Measurements from ENCODE around the gene HDAC4.

HDAC4 gene

DNA sequence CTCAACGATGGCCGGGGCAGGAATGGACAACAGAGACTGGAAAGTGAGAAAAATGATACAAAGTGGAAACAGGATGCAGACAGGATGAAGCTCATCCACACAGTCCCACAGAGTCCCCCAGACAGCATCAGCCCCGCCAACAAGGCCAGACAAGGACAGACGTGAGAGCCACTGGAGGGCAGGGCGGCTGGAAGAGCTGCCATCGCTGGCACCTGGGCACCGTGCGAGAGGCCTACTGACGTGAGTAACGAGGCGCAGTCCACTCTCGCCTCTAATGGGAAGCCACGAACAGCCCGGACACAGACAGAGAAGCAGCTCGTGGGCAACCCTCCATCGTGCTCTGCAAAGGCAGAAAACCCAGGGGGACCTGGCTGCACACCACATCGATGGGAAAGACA lies 17.1 kb downstream of the HDAC4 start:
- no peak for DNase-seq (ENCODE audit: low read depth in 2 of 2)

DNA sequence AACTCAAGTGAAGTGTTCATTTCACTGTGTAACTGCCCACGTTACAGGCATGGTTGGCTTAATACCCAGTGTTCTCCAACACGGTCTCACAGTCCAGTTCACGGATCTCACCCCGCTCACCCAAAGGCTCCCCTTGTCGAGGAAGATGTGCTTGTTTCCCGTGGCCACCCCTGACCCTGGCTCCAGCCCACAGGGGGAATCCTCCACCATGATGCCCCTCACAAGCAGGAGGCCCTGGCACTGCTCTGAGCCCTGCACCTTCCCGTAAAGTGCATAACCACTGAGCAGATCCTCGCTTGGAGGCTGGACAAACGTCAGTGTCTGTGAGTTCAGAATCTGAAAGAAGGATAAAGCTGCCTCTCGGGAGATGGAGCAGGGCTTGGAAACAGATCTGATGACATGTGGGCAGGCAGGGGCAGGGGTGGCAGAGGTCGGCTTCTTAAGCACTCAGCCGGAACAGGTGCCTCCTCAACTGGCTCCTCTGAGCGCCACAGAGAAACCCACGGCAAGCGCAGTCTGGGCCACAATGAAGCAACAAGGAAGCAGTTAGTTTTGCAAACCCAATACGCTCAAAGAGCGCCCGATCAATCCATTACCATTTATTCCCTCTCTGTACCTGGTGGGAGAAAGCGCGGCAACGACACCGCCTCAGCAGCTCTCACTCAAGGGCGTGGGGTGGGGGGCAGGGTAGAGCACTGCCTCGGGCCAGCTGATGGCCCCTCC lies 17.6 kb downstream of the HDAC4 start:
- no peak for DNase-seq (ENCODE audit: low read depth in 2 of 2)

DNA sequence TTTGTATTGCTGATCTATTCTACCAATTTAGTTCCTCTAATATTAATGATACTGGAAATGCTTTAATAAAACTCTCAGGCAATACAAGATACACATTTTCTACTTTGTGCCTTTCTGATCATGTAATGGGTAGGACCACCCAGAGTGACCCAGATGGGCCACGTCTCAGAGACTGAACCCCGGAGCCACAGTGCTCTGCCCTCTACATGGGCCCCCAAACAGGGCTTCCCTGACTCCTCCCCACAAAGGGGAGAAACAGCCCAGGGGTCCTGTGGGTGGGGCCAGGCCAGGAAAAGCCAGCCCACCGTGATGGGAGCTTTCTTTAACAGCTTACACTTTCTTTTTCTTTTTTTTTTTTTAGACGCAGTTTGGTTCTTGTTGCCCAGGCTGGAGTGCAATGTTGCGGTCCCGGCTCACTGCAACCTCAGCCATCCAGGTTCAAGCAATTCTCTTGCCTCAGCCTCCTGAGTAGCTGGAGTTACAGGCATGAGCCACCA lies 18.4 kb downstream of the HDAC4 start:
- no peak for DNase-seq (ENCODE audit: low read depth in 2 of 2)

DNA sequence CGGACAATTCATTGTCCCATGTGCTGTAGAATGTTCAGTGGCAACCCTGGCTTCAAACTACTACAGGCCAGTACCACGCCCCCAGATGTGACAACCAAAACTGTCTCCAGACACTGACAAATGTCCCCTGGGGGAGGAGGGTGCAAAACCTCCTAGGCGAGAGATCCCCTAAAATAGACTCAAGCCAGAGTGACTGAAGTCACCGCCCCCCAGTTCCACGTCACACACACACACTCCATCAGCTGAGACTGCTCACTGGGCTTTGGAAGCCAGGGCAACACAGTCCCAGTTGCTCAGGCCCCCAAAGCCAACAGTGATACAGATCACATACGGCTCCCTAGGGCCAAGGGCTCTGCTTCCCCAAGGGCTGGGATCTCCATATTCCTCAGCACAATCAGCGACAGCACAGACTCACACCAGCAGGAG lies 19.1 kb downstream of the HDAC4 start:
- no peak for DNase-seq (ENCODE audit: low read depth in 2 of 2)

DNA sequence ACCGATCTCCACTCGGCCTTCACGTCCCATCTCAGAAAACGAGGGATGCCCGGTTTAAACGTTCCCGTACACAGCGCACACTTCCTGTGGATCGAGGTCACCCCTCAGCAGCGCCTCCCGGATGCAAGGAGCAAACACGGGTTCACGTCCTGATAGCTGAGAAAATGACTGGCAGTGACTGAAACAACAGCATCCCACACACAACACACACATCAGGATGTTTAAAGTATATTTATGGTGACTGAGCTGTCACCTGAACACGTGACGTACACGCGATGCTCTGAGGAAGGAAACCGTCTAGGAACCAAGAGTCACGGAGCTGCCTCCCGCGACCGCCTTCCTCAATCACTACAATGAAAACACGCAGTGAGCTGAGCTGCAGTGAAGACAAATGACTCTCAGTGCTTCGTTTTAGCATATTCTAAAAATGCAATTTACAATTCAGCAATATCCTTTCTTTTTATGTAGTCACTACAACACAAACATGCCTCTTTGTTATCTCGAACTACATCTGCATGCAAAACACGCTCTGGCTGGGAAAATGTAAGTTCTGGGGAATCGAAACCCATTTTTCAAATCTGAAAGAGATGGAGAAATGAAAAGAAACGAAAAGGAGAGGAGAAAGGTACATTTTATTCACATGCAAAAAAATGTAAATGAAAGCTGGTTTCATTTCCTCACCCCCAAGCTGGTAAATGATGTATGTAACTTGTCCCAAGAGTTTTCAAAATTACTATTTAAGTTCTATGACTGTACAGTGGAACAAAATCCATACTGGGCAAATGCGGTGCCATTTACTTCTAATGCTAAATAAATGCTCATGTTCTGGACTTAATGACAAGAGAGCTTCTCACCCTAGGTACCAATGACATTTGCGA lies 19.8 kb downstream of the HDAC4 start:
- no peak for DNase-seq (ENCODE audit: low read depth in 2 of 2)

DNA sequence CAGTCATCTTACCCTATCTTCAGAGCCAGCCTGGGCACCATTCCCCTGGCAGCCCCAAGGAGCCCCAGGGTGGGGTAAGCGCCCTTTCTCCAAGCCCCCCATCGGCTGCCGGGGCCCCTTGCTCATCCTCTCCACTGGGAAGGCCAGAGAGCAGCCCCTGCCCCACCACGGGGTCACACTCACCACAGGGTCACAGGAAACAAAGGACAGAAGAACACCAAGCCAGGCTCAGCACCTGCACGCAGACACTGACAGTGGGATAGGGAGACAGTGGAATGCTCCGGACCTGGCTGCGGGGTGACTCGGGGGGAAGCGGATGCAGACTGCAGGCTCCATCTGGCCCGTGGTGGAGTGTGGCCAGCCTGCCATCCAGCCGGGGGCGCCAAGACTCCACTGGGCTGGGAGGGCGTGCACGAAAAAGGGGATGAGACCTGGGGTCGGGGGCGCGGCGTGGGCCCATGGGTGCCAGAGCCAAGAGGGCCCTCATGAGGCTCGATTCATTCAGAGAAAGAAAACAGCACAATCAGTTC lies 21.1 kb downstream of the HDAC4 start:
- DNase-seq (ENCODE audit: low read depth in 2 of 2), result no peak

DNA sequence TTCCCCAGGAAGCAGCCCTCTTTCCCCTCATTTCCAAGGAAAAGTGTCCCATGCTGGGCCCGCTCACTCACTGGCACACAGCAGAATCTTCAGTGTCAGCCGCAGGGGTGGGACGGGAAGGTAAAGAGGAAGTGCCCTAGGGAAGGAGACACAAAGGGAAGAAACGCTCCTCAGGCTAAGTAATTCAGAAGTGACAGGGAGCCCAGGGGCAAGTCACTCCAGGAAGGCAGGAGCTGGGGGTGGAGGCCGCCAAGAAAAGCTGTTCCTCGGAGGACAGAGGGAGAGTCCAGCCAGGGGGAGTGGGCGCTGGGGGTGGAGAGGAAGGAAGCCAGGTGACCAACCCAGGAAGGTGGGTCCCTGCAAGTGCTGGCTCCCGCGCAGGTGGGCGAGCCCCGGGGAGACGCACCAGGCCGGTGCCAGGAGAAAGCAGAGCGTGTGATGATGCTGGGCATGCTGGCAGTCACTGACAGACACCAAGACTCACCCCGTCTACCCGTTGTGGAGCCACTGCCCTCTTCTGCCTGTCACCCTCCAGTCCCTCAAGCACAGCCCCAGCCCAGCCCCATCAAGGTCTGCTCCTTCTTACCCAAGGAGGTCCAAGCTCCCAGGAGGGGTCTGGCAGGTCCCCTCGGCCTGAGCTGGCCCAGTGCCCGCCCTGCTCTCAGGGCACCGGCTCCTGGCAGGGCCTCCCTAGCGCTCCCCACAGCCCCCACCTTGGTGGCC lies 21.7 kb downstream of the HDAC4 start:
- DNase-seq (ENCODE audit: low read depth in 2 of 2), result no peak

DNA sequence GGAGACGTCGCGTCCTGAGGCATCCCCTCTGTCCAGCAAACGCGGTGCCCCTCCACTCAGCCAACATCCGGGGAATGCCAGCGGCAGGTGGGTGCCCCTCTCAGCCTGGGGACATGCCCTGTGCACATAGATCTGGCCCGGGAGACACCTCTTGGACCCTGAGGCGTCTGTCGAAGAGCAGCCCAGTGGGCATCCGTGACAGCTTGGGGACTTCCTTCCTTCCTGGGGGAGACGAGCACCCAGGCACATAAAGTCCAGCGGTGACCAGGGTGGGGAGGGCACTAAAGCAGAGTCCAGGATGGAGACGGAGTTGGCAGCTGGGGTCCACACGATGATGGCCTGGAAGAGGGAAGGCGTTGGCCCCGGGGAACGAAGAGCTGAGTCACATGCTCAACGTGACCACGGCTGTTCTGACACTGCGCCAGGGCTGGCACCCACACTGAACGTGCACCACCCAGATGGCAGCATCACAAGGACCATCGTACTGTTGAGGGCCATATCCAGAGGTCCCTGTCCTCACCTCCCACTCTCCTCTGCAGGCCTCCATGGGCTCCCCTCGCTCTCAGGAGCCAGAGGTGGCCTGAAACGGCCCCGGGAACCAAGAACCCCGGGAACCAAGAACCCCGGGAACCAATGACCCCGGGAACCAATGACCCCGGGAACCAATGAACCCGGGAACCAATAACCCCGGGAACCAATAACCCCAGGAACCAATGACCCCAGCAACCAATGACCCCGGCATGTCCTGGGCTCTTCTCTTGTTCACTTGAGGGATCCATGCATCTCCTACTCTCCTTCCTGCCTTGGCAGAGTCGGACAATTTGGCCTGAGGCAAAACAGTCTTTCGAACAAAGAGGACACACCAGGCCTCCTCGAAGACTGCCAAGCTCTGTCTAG lies 22.6 kb downstream of the HDAC4 start:
- DNase-seq (ENCODE audit: low read depth in 2 of 2), result no peak

DNA sequence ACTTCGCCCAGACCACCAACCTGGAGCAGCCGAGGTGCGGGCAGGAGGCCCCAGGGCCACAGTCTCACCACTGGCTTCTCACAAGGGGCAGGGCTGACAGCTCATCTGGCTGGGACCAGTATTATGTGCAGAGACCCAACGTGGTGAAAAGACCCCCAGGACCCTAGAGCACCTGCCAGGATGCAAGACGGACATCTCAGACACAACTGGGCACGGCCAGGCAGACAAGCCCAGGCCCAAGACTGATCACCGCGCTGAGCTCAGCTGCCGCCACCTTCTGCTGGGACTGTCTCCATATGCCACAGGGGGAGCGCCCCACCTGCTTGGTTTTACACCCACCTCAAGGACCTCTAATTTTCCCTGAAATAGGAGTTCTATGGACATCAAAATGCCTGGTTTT lies 23.2 kb downstream of the HDAC4 start:
- DNase-seq (ENCODE audit: low read depth in 2 of 2), result no peak

DNA sequence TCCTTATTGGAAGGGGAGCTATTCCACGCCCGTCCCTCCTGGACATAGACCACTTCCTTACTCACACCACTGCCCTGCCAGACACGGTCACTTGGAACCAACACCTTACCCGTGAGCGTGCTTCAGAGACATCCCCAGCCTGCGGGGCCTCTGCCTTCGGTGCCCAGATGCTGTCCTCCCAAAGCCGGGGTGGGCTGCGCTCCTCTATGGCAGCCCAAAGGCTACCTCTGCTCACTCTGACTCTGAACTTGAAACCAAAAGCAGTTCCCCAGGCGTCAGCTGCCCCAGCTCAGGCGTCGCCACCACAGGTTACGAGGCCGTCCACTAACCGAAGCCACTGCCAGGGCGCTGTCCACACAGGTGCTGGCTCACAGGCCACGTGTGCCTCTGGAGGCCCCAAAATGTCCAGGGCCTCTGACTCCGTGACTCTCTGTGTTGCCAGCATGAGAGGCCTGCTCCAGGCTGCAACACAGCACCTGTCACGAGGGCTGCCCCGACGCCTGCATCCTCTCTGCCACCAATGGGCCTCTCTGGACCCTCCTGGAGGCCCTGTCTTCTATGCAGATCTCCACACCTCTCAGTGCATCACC lies 23.8 kb downstream of the HDAC4 start:
- no peak for DNase-seq (ENCODE audit: low read depth in 2 of 2)

DNA sequence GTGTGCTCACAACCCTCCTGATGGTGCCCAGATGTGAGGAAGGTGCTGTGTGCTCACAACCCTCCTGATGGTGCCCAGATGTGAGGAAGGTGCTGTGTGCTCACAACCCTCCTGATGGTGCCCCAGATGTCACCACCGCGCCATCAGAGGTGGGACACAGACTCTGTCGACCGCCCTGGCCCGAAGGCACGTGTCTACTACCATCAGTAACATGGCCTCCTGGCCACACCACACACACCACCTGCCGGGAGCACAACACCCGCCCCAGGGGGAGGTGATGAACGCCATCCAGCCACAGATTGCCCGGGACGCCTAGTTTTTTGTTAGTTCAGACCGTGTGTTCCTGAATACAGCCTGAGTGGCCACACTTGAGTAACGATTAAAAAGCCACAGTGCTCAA lies 24.5 kb downstream of the HDAC4 start:
- no peak for DNase-seq (ENCODE audit: low read depth in 2 of 2)

DNA sequence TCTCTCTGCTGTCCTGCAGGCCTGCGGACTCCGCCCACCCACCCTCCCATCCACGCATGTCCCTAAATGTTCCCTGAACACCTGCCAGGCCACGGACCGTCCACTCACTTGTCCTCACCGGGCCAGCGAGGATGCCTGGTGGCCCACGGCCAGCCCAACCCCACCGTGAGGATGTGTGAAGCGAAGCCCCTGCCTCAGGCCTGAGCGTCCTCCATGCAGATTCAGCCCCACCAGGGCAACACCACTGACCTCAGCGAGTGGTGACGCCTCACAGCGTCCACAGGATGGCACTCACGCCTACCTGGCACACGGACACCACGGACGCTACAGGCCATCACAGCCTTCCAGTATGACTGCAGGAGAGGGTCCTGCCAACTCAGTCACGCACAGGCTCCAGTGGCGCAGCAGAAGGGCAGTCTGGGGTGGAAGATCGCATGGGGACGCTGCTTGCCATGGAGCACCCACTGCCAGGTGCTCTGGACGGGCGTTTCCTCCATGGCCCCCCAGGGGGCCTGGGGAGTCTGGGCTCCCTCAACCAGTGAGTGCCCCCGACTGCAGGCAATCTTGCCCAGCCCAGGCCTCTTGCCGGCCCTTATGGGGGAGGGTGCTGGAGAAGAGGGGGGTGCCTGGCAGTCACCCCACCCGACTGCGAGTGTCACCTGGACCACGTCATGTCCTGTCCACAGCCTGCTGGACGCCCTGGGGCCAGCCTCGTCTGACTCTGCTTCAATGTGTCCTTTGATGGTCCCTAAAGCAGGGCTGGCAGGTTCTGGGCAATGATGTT lies 25.4 kb downstream of the HDAC4 start:
- no peak for DNase-seq (ENCODE audit: low read depth in 2 of 2)

DNA sequence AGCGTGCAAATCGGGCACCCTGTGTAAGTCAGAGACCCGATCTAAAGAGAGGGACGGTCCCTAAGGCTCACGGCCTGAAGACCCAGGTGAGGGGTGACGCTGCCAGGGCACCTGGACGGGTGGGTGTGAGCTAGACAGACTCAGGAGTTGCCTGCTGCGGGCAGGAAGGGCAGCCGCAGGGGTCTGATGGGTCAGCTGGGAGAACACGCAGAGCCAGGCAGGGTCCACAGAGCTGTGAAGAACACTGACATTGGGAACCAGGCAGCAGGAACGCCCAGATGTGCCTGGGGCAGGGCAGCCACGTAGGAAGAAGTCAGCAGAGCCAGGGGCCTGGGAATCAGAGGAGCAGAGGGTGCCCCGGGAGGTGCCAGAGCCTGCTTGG lies 25.9 kb downstream of the HDAC4 start:
- DNase-seq (ENCODE audit: low read depth in 2 of 2), result no peak

DNA sequence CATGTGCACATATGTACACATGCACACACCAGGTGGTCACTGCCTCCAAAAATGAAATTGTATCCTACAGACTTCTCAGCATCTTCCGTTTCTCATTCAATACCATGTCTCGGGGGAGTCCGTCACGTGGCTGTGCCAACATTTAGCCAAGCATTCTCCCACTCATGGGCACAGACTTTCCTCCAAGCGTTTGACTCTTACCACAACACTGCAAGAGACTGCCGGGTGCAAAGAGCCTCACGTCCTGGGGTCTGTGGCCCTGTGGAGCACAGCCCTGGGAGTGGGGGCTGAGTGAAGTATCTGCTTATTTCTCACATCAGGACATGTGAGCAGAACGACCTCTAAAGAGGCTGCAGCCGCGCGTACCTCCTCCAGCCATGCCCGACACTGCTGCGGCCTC lies 28.0 kb downstream of the HDAC4 start:
- DNase-seq (ENCODE audit: low read depth in 2 of 2), result no peak

DNA sequence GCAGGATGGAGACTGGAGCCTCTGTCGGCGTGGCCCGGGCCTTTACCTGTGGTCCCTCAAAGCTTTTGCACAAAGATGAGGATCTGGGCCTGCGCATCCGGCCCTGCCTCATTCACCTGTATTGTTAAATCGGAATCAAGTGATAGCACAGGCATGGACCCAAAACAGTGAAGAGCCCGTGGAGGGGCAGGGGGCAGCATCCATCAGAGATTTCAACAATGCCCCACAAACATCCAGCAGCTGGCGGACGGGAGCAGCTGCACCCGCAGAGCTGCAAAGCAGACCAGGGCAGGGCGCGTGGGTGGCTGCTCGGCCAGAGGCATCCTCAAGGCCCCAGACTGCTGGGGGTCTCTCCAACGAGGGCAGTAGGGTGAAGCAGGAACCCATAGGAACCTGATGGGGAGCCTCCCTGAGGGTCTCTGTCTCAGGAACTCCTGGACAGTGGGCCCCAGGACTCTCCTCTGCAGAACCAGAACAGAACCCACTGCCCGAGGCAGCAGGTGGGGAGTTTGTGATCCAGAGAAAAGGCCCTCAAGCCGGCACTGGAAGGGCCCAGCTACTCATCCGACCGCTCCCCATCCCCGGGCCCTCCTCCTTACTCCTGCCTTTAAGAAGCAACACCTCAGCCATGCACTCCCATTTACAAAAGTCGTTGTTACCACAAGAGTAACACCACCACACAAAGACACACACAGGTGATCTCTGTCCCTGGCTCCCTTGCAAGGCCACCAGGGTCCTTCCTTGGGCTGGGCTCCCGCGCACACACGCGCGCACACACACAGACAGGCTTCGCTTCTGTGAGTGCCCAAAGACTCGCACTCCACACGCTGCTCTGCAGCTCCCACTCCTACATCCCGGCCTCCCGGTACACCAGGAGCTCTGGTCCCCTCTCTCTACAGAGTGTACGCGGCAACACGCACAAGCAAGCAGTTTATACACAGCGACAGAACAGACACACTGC lies 28.8 kb downstream of the HDAC4 start:
- no peak for DNase-seq (ENCODE audit: low read depth in 2 of 2)

DNA sequence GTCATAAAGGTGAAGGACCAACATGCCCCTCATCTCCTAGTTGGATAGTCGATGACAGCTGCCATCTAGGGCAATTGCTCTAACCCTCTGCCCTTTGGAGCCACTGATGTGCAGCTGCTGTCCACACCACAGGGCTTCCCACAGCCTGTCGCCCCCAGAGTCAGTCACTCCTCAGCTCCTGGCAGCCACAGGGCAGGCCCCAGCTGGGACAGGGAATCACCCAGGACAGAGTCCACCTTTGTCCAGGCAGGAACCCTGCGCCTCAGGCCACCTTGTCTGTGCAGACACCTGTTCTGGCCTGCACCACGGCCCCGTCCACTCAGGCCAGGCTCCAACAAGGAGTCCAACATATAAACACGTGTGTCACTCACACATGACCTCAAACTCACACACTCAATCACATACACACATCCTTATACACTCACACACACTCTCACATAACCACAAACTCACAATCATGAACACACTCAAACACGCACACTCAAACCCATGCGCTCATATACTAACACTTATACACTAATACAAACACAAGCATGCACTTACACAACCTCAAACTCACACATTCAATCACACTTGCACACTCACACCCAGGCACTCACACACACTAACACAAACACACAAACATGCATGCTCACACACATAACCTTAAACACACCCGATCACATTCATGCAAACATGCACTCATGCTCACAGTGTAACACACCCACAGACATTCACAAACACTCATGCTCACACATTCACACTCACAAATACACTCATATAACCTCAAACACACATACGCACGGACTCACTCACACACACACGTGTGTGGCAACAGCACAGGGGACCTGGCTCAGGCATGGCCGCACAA lies 29.7 kb downstream of the HDAC4 start:
- DNase-seq (ENCODE audit: low read depth in 2 of 2), result no peak

DNA sequence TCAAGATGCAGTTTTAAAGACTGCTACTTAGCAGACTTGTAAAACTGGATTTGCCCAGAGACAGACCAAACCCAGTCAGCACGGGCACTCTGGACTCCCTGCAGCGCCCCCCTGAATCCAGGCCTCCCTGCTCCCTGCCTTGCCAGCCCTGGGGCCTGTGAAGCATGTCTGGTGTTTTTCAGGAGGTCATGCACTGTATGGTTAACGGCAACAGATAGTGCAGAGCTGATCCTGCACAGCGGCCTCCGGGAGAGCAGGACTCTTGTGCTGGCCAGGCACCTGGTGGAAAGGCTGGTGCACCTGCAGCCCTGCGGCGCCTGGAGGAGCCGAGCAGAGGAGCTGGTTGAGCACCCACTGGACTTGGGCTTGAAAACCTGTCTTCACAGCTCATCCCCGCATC lies 30.4 kb downstream of the HDAC4 start:
- no peak for DNase-seq (ENCODE audit: low read depth in 2 of 2)

DNA sequence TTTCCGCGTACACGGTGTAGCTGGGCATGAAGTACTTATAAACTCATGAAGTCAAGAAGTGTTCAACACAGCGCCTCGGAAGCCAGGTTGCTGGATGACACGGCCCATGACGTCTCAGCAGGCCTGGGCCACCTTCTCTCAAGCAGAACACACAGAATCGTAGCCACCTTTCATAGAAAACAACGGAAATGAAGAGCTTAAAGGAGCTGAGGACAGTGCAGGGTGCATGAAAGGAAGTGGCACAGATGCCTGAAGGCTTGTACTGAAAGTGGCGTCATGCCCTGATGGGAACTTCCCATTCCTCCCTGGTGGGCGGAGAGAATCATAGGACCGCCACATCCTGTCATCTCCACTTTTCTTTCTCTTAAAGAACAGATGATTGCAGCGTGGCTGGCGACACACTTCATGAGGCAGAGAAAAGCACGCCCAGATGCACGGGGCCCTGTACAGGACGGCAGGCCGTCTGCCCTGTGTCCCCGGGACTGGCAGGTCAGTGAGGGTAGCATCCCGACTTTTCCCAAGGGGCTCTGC lies 31.1 kb downstream of the HDAC4 start:
- DNase-seq (ENCODE audit: low read depth in 2 of 2), result peak; percentile 35 to 39
